ENCODE measurements around the gene KCNH2. TPM values are rescaled to one million over a fixed set of nuclear protein-coding genes. Genes with fewer than 3 reads are reported as not detected.

Gene KCNH2
- total and polyA plus RNA-seq, 2 of the 8 experiments (the other 6 are each of a cell fraction or from before 2014, with no cell fraction given): 8.0 to 15.0 TPM

DNA sequence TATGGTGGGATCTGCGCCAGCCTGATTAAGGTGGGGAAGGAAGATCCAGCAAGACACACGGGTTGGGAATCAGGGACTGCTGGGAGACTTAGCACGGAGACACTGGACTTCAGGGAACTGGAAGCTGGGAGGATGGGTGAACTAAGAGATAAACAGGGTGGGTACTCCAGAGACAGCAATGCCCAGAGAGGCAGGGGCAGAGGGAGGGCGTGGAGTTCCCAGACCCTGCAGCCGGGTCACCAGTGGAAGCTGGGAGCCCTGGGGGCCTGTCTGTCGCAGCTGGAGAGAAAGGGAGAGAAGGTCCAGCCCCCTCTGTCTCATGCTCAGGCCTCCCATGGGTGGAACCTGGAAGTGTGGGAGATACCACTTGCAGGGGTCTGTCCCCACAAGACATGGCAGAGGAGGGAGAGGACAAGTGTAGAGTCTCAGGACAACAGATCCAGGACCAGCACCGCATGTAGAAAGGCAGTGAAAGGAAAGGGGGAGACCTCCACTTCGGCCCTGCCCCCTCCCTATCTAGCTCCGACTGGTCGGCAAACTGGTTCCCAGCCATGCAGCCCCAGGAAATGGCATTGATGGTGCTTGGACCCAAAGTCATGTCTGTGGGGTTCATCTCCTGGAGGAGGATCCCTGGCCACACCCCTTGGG lies 81.4 kb downstream of the KCNH2 start (continued):
- no peak for TF ChIP-seq CHD7 (IDR thresholded peaks at IDR 0.05; ENCODE audit: insufficient replicate concordance, low read length)
- no peak for TF ChIP-seq KDM1A (IDR thresholded peaks at IDR 0.05; ENCODE audit: borderline replicate concordance, low read length)

Measured in H1 (cell line).